ENCODE data around the gene WDFY2. TPM values are rescaled to one million over a fixed set of nuclear protein-coding genes. Genes with fewer than 3 reads are reported as not detected.
A peak's percentile ranks its signal among the peaks of the same experiment; 100 is the strongest.

WDFY2 gene
- total and polyA plus RNA-seq, 12 donors: 13.2 to 38.6 (median 26.0) TPM

GRCh38 chr13:51608857-51609406, 24.7 kb downstream of the WDFY2 start:
- Histone ChIP-seq H3K4me1 (replicated peaks in 1 of 2) (peaks cover 10 to 58% of the 10 kb centered on the region in 2 donors), H3K4me3 (no peak overlapping the region), H3K27ac (no peak overlapping the region), H3K27me3 (no peaks in the 10 kb centered on the region), H3K9me3 (replicated peaks in 1 of 3) (no peaks in the 10 kb centered on the region), H3K36me3 (replicated peaks in 1 of 2) (no peaks in the 10 kb centered on the region)
- 90 to 98% (median 94%) methylated on average over 2 of the region's 2 CpGs for WGBS, 4 donors
- TF ChIP-seq POLR2A (IDR thresholded peaks at IDR 0.05) (no peak), CTCF (IDR thresholded peaks at IDR 0.05) (no peak)
- intact Hi-C loops (cut with DNase I): no loop called here
- DNase-seq: no peak

GRCh38 chr13:51612867-51613266, 28.6 kb downstream of the WDFY2 start:
- H3K9me3 ChIP-seq (replicated peaks in 1 of 3): no peaks in the 10 kb centered on the region
- H3K36me3 ChIP-seq (replicated peaks in 1 of 2): no peaks in the 10 kb centered on the region
- no peak overlapping the region for H3K27ac ChIP-seq
- H3K4me1 ChIP-seq (replicated peaks in 1 of 2): peaks cover 11 to 56% of the 10 kb centered on the region in 2 donors
- 91 to 94% (median 93%) methylated on average over 3 of the region's 3 CpGs for WGBS, 4 donors
- H3K4me3 ChIP-seq: no peak overlapping the region
- no peak for DNase-seq
- no peaks in the 10 kb centered on the region for H3K27me3 ChIP-seq
- TF ChIP-seq CTCF (IDR thresholded peaks at IDR 0.05) (no peak), POLR2A (IDR thresholded peaks at IDR 0.05) (no peak)
- intact Hi-C loops (cut with DNase I): no loop called here

GRCh38 chr13:51613535-51613934, 29.3 kb downstream of the WDFY2 start:
- H3K27ac ChIP-seq: no peak overlapping the region
- WGBS, 4 donors: 70 to 84% (median 75%) methylated on average over 2 of the region's 2 CpGs
- H3K4me3 ChIP-seq: no peak overlapping the region
- H3K4me1 ChIP-seq (replicated peaks in 1 of 2): peaks cover 13 to 60% of the 10 kb centered on the region in 2 donors
- H3K27me3 ChIP-seq: no peaks in the 10 kb centered on the region
- no peaks in the 10 kb centered on the region for H3K36me3 ChIP-seq (replicated peaks in 1 of 2)
- intact Hi-C loops (cut with DNase I): no loop called here
- H3K9me3 ChIP-seq (replicated peaks in 1 of 3): no peaks in the 10 kb centered on the region
- TF ChIP-seq POLR2A (IDR thresholded peaks at IDR 0.05): no peak
- TF ChIP-seq CTCF (IDR thresholded peaks at IDR 0.05): no peak
- no peak for DNase-seq

GRCh38 chr13:51614350-51614786, 30.1 kb downstream of the WDFY2 start:
- no peaks in the 10 kb centered on the region for H3K9me3 ChIP-seq (replicated peaks in 1 of 3)
- no peak overlapping the region for H3K4me3 ChIP-seq
- TF ChIP-seq POLR2A (IDR thresholded peaks at IDR 0.05) (no peak), CTCF (IDR thresholded peaks at IDR 0.05) (no peak)
- peak overlapping the region in 2 of 5 donors; percentile 42 to 63 for H3K27ac ChIP-seq
- 38 to 57% (median 48%) methylated on average over 8 of the region's 8 CpGs for WGBS, 4 donors
- intact Hi-C loops (cut with DNase I): no loop called here
- no peaks in the 10 kb centered on the region for H3K36me3 ChIP-seq (replicated peaks in 1 of 2)
- peaks cover 13 to 60% of the 10 kb centered on the region in 2 donors for H3K4me1 ChIP-seq (replicated peaks in 1 of 2)
- no peaks in the 10 kb centered on the region for H3K27me3 ChIP-seq
- DNase-seq: peak in 6 of 7 donors; percentile 43 to 82 (median 50)
